ENCODE measurements around the gene KRT71.

The KRT71 gene

DNA sequence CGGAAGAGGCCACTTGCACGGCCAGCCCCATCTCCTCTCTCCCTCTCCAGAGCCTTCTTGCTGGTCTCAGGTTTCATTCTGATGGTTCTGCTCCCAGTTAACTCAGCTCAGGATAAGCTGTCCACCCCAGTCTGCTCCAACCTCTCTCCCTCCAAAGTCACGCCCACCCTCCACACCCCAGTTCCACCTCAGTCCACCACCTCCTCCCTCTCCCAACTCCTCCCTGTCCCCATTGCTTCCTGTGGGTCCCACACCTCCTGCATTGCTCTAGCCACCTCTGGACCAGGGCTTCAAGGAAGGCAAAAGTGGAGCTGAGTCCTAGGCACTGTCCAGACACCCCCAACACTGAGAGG, 13.1 kb downstream of the KRT71 start:
- no peak for DNase-seq (ENCODE audit: extremely low read depth in 1 of 2, low read depth in 1 of 2)

DNA sequence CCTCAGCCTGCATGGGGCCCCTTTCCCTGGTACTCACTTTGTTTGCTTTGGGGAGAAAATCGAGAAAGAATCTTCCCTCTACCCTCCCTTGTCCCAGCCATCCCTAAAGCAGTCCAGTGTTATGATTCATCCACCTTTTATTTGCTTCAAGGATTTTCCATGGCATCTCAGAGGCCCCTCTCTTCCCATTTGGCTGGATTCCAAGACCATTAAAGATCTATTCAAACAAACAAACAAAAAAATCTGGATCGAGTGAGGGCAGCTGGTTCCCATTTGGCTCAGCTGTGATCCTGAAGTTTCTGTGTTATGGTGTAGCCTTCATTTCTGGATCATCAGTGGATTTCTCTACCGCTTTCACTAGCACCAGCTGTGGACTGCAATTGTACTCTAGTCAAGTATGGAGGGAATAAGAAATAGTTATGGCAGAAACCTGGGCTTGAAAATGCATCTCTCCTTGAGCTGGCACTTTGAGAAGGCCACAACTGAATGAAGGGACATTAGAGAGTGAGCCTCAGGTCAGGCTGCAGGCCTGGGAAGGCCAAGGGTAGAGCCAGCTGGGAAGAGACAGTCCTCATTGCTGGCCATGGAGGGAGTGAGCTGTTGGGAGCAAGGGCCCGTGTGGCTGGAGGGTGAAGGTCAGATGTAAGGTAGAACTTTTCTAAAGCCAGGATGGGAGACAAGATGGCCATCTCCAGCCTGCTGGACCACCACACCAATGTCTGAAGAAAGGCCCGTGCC, 13.7 kb downstream of the KRT71 start:
- no peak for DNase-seq (ENCODE audit: extremely low read depth in 1 of 2, low read depth in 1 of 2)

DNA sequence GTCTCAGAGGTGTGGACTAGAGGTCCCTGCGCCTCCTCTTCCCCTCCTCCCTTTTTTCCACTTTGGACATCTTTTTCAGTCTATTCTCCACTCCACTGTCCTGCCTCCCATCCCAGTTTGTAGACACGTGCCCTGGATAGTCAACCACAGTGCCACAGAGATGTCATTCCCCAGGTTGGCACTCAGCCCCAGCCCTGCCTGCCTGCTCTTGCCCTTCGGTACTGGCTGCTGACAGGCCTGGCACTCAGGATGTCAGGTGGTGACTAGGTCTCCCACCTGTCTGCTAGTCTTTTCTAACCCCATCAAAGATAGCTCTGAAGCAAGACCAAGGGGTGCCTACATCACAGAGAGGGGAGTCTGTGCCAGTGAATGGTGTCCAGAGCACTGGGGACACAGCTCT, 15.8 kb downstream of the KRT71 start:
- no peak for DNase-seq (ENCODE audit: extremely low read depth in 1 of 2, low read depth in 1 of 2)

DNA sequence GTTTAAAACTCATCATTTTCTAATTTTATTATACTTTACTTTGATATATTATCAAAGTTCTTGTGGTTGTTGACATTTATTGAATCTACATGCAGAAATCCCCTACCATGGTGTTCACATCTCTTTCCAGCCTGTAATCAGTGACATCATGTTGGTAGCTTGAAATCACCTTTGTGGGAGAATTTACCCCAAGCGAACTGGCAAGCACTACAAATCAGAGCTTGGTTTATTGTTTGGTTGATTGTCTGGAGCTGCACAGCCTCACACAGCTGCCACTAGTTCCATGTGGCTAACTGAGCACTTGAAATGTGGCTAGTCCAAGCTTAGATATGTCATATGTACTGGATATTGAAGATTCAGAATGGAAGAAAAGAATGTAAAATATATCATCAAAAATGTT, 17.4 kb downstream of the KRT71 start:
- no peak for DNase-seq (ENCODE audit: extremely low read depth in 1 of 2, low read depth in 1 of 2)

DNA sequence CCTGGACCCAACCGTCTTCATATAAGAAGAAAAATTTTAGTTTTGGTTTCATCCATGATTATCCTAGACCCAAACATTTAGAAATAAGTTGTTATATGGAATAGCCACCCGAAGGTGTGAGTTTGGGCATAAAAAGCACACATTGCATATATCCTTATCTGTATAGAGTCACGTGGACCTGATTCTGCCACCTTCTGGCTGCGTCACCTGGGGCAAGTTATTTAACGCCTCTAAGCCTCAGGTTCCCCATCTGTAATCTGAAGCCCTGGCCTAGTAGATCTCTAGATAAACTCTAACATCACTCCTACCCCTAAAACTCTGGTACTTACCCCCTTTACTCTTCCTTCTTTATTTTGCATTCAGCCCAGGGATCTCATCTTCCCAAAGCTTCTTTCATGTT, 18.5 kb downstream of the KRT71 start:
- DNase-seq (ENCODE audit: extremely low read depth in 1 of 2, low read depth in 1 of 2): no peak

DNA sequence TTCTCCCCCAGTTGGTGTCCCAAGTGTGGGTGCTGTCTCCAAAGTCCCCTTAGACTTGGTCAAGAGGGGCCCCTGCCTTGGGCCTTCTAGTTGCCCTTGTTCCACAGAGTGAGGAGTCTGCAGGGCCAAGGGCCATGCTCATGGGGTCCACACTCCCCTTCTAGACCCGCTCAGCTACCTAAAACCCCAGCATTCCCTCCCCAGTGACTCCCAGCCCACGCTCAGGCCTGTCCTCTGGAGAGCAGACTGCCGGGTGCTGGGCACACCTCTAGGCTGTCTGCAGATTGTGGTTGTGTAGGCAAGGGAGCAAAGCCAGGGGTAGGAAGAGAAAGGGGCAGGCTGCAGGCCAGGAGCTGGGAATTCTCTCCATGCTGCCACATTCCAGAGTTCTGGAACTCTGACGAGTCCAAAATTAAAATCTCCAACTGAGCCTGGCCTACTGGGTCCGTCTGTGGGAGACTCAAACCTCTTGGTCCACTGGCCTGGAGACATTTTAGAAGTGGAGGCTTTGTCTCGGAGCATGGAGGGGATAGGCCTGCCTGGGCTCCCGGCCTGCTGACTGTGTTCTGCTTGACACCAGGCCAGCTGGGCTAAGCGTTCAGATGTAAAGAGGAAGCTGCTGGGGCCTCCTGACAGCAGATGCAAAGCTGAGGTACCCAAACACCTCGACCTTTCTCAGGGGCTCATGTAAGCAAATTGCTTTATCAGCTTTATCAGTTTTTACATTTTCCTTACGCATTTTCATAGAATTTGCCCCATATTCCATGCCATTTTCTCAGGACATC, 19.1 kb downstream of the KRT71 start:
- no peak for DNase-seq (ENCODE audit: extremely low read depth in 1 of 2, low read depth in 1 of 2)

DNA sequence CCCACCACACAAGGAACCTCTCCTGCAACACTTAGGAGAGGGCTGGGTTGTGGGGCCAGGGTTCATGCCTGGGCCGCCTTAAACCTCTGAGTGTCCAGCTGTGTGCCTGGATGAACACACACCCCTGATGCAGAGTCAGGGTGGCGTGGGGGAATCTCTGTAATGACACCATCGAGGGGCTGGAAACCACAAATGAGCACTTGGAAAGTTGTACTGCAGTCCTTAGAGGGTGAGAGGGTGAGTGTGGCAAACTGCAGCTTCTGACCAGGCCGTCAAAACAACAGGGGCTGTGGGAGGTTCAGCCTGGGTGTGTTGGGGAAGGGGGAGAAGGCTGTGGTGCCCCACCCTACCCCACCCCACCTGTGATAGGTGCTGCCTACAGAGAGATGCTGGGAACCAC, 20.3 kb downstream of the KRT71 start:
- no peak for DNase-seq (ENCODE audit: extremely low read depth in 1 of 2, low read depth in 1 of 2)

DNA sequence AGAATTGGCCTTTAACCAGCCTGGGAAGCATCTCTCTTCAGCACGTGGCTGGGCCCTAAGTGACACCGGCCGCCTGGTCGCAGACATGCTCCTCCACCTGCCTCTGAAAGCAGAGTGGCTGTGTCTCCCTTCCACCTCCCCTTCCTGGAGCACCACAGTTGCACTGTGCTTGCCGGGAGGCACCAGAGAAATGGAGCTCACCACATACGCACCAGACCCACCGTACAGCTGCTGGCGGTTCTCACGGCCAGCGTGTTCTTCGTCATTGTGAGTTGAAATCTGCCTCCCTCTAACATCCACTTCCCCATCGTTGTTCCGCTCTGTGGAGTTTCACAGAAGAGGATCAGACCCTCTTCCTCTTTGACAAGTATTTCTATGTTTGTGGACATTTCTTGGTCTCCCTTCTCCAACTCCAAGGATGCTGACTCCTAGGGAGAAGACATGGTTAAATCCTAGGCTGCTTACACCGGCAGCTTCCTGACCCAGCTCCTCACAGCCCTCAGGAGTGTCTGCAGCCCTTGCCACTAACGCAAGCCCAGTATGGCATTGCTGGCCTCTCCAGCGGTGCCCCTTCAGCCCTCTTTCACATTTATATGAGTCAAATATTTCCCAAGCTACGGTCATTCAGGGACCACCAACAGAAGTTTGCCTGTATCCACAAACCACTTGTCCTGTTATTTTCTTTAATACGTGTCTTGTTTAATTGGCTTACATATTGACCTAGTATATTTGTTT, 21.2 kb downstream of the KRT71 start:
- DNase-seq (ENCODE audit: extremely low read depth in 1 of 2, low read depth in 1 of 2): no peak

DNA sequence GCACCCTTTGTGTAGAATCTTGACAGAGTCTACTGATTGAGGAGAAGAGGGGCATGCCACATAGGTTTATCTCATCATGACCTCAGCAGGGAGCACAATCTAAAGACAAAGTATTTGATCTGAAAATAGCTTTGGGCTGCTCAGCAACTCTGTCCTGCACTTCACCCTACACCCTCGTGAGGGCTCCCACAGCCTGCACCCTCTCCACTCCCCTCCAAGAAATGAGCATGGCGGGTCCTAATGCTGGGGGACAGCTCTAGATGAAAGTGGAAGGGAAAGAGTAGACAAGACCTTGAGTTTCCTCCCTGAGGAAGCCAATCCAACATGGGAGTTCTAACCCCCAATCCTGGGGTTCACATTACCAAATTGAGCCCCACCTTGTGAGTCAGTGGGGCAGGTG, 22.0 kb downstream of the KRT71 start:
- no peak for DNase-seq (ENCODE audit: extremely low read depth in 1 of 2, low read depth in 1 of 2)

DNA sequence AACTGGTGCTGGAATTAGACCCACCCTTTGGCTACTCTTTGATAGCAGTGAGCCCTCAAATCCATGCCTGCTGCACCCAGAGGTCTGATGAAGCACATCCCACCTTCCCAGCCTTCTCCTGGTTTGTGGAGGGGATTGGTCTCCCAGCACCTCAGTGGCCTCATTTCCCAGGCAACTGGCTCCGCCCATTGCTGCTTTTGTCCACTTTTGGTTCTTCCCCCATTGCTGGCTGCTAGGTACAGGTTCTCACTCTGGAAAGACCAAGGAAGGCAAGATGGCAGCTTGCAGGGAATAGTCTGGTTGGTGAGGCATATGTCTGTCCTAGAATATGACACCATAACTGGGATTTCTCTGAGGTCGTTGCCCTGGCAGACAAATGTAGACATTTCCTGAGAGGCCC, 22.6 kb downstream of the KRT71 start:
- no peak for DNase-seq (ENCODE audit: extremely low read depth in 1 of 2, low read depth in 1 of 2)

DNA sequence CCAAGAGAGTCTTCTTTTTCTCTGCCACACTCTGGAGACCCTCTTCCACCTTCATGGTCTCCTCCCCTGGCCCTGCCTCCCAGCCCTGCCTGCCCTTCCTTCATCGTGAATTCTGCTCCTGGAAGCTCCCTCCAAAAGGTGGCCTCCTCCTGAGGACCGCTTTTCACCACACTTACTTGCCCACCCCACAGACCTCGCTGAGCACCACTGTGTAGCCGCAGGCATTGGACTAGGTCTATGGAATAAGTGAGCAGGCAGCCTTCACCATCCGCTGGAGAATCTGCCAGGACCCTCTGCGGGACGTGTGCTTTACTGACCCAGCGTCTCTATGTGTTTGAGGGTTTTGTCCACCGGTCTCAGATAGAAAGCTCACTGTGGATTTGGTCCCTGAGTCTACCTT, 23.1 kb downstream of the KRT71 start:
- no peak for DNase-seq (ENCODE audit: extremely low read depth in 1 of 2, low read depth in 1 of 2)

DNA sequence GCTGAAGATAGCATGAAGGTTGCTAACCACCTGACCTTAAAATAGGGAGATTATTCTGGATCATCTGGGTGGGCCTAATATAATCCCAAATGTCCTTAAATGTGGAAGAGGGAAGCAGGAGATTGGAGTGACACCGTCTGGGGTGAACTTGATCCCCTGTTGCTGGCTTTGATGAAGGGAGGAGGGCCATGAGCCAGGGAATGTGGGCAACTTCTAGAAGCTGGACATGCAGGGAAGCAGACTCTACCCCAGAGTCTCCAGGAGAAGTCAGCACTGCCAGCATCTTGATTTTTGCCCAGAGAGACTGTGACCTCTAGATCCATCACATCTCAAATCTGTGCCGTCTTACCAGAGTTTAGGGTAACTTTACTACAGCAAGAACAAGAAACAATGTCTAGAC, 23.5 kb downstream of the KRT71 start:
- DNase-seq (ENCODE audit: extremely low read depth in 1 of 2, low read depth in 1 of 2): no peak

DNA sequence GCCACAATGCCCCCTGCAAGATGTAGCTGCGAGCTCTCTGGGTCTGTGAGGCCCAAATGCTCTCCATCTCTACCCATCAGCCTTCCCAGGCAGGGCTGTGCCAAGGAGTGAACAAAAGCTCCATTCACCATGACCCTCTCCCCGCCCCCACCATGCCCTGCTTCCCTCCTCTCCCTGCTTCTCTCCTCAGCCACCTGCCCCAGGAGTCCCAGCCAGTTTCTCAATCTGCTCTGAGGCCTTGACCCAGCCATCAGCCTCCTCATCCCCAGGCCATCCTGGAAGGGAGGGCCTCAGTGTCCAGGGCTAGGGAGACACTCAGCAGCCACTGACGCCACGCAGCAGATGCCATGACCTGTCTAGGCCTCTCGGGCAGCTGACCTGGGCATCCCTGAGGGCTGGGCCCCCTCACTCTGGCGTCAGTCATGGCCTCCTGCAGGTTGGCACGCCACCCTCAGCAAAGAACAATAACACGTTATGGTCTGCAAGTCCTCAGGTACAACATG, 24.3 kb downstream of the KRT71 start:
- no peak for DNase-seq (ENCODE audit: extremely low read depth in 1 of 2, low read depth in 1 of 2)

DNA sequence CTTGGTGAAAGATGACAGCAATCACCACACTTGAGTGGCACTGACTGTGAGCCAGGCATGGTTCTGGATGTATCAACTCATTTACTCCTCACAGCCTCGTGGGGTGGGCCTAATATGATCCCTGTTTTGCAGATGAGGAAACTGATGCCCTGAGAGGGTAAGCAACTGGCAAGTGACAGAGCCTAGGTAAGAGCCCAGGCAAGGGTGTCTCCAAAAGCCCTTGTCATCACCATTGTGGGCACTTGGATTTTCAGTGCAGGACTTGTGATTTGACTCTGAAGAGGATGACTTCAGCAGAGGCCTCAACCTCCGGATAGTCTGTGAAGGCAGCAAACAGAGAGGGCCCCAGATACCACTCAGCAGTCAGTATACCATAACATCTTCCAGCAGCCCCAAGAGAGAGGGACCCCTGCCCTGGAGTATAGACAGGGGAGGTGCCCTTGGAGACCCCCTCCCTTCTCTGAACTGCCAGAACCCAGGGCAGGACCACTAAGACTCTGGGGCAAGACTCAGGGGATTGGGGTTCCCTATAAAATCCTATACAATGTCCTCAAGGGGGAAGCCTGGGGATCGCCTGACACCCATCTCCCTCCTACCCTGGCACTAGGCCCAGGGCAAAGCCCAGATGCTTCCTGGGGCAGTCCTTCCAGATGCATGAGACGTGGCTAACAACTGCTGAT, 25.7 kb downstream of the KRT71 start:
- no peak for DNase-seq (ENCODE audit: extremely low read depth in 1 of 2, low read depth in 1 of 2)

DNA sequence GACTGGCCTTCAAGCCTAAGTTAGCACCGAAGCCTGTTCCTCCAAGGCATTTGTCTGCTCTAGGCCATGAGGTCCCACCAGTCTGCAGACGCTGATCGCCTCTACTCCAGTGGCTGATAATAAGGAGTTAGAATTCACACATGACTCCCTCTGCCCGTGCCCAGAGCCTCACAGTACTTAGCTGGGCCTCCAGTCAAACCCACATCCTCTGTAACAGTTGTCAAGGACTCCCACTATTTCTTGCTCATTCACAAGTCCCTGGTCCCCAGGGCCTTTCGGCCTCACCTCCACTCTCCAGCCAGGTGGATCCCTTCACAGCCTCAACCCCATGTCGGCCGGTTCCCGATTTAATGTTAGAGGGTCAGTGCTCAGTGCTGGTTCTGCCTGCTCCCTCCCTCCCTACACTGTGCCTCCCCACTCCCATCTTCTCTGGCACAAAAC, 26.4 kb downstream of the KRT71 start:
- DNase-seq (ENCODE audit: extremely low read depth in 1 of 2, low read depth in 1 of 2): no peak

DNA sequence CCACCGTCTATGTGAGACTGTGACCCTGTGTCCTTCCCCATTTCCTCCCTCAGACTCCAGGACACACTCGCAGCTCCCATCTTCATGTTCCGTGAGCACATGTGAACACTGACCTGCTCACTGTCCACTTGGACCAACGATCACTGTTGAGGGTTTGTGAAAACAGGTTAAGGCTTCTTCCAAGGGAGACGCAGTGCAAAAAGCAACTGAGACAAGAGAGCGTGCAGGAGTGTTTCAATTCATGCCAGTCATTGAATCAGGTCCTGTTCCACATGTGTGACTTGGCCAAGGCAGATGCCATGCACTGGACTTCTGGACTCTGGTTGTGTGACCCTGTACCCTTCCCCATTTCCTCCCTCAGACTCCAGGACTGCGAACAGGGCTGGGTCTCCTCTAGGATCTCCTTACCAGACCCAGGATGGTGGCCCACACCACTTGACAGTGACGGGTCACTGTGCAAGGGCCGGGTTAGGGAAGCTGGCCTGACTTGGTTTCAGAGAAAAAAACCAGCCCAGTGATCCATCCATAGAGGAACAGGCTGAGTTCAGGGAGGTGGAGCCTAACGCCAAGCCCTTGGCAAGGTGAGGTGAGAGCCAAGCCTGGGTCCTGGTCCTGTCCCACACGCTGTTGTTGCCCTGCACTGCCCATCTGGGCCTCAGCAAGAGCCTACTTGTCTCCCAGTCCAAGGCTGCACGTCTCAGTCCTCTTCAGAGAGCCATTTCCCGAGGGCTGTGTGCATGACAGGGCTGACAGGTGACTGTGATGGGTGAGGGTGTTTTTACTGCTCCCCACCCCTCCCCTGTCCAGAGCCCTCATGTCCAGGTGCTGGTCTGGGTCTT, 27.1 kb downstream of the KRT71 start:
- DNase-seq (ENCODE audit: extremely low read depth in 1 of 2, low read depth in 1 of 2): no peak

DNA sequence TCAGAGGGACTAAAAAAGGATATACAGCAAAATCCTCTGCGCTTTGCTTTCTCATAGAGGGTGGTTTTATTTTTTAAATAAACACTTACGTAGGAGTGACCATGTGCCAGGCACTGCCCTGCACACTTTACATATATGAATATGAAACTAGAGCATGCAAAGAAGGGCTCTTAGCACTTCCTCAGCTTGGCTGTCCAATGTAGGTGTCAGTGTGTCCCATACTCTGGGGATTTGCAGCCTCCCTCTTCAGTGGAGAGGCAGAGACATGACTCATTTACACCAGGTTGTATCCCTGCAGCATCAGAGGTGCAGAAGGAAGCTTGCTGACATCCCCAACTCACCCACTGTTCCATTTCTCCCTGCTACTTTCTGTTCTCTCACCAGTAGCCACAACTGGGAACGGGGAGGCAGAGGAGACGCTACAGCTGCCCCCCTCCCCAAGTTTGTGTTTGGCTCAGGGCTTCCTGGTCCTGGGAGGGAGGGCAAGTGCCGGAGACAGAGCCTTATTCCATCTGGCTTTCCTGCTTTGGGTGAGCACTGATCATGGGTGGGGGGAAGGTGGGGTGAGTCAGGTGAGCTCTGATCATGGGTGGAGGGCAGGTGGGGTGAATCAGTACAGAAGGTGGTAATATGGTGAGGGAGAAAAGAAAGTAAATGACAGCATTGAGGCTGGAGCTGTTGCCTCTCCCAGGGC, 27.9 kb downstream of the KRT71 start:
- no peak for DNase-seq (ENCODE audit: extremely low read depth in 1 of 2, low read depth in 1 of 2)

DNA sequence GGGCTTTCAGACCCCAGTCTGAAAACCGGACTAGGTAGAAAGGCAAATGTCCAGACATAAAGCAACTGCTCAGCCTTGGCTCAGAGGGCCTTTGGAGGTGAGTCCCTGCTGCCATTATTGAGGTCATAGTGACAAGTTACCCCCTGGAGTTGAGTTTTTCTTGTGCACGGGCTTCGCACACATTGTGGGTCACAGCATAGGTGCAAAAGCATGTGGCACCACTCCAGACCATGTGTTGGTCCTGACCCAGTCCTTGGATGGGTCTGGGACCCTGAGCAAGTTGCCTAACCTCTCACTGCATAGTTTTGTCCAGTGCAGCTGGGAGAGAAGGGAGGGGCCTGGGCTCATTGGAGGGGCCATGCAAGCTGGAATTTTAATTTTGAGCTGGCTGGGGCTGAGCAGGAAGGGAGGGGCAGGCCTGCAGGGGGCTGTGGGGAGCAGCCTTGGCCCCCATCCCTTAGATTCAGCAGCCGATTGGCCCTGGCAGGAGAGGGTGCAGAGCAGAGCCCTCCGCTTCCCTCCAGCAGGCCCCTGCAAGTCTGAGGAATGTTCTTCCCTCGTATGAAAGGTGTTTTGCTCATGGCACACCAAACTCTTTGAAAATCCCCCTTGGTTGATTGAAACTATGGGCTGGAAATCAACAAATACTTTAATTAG, 28.6 kb downstream of the KRT71 start:
- no peak for DNase-seq (ENCODE audit: extremely low read depth in 1 of 2, low read depth in 1 of 2)

DNA sequence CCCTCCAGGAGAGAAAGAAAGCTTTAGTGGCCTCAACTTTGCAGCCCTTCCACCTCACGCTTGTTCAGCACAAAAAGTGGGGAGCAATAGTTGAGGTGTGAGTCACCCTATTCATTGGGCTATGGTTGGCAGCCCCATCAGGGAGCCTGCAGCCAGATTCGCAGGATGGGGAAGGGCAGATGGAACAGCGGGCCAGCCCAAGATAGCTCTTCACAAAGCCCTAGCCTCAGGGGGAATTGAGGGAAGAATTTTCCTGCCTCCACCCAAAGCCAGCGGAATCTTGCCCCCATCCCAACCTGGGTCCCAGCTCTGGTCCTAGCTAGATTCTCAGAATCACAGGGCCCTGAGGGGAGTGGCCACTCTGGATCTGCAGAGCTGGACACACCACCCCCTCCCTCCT, 29.1 kb downstream of the KRT71 start:
- DNase-seq (ENCODE audit: extremely low read depth in 1 of 2, low read depth in 1 of 2): no peak

Data from activated CD8-positive, alpha-beta memory T cell treated with anti-CD3 and anti-CD28 coated beads for 1 hour (primary cell).